Suprapubic skin (tissue), 4 donors: ENCODE measurements around the gene SLC25A22. TPM values are rescaled to one million over a fixed set of nuclear protein-coding genes. Genes with fewer than 3 reads are reported as not detected.
A peak's percentile ranks its signal among the peaks of the same experiment; 100 is the strongest.

Experiments used
- DNase-seq, 2 donors: peaks; one replicate each; pipeline ENCODE4 v3.0.0-alpha.2; 2019; ENCODE audit warnings: low spot score in 2 of 2
- H3K27ac ChIP-seq: fragments of 200-600 bp; sonication (generic); one replicate; pipeline ENCODE4 v1.5.1; 2019
- H3K27me3 ChIP-seq: fragments of 200-600 bp; sonication (generic); one replicate; pipeline ENCODE4 v1.5.1; 2019
- H3K36me3 ChIP-seq: fragments of 200-600 bp; sonication (generic); one replicate; pipeline ENCODE4 v1.5.1; 2019
- H3K4me1 ChIP-seq: fragments of 200-600 bp; sonication (generic); one replicate; pipeline ENCODE4 v1.5.1; 2019
- H3K4me3 ChIP-seq: fragments of 200-600 bp; sonication (generic); one replicate; pipeline ENCODE4 v1.5.1; 2019; ENCODE audit warnings: mild to moderate bottlenecking
- H3K9me3 ChIP-seq: fragments of 200-600 bp; sonication (generic); one replicate; pipeline ENCODE4 v1.5.1; 2019
- CTCF ChIP-seq, 2 donors: fragments of 200-600 bp in 1 of 2; fragments of 450-650 bp in 1 of 2; sonication (generic) in 1 of 2; IDR thresholded peaks; one replicate each; pipeline ENCODE4 v1.5.1; 2016 to 2019; ENCODE audit warnings: antibody characterized with exemption in 2 of 2, mild to moderate bottlenecking in 1 of 2, moderate library complexity in 1 of 2
- EP300 ChIP-seq: sonication (generic); formaldehyde crosslinking; IDR thresholded peaks from one replicate; pipeline ENCODE4 v1.6.1; 2017; ENCODE audit warnings: antibody characterized with exemption
- POLR2A ChIP-seq, 2 donors: fragments of 450-650 bp; IDR thresholded peaks; one replicate each; pipeline ENCODE4 v1.6.1; 2017; ENCODE audit warnings: antibody characterized with exemption in 2 of 2, mild to moderate bottlenecking in 2 of 2, moderate library complexity in 2 of 2
- POLR2AphosphoS5 ChIP-seq, 3 donors: sonication (generic); formaldehyde crosslinking; IDR thresholded peaks; one replicate each; pipeline ENCODE4 v1.6.1; 2017; ENCODE audit warnings: antibody characterized with exemption in 3 of 3
- WGBS: methylation state at CpG from one replicate; pipeline ENCODE4 v1.1.5; 2018; 5-methylcytosine and 5-hydroxymethylcytosine counted together
- total RNA-seq, 4 donors: library from RNA; depleted of rRNA; stranded (reverse); fragments of >200 nt; gene quantifications; one replicate each; pipeline ENCODE4 v1.1.0, GENCODE V29; 2016

Gene SLC25A22
- total RNA-seq, 4 donors from 2014 or later, result 11.2 to 14.7 (median 13.7) TPM

- Histone ChIP-seq H3K27ac (no peak overlapping the region), H3K4me3 (peak overlapping the region; percentile 45), H3K4me1 (peaks cover 90% of the 10 kb centered on the region), H3K27me3 (peaks cover 13% of the 10 kb centered on the region), H3K36me3 (peaks cover under 1% of the 10 kb centered on the region), H3K9me3 (no peaks in the 10 kb centered on the region)
- 13% methylated on average over 25 of the region's 78 CpGs for WGBS
- DNase-seq, result no peak
- TF ChIP-seq CTCF (IDR thresholded peaks at IDR 0.05) (no peak), EP300 (no peak), POLR2AphosphoS5 (IDR thresholded peaks at IDR 0.05) (no peak), POLR2A (IDR thresholded peaks at IDR 0.05) (no peak)
These were observed 32.4 kb upstream of the SLC25A22 start for GRCh38 chr11:830295-831117.

- H3K4me1 ChIP-seq, result peaks cover 90% of the 10 kb centered on the region
- TF ChIP-seq POLR2AphosphoS5 (IDR thresholded peaks at IDR 0.05) (no peak), POLR2A (IDR thresholded peaks at IDR 0.05) (no peak), CTCF (IDR thresholded peaks at IDR 0.05) (no peak), EP300 (no peak)
- 0% methylated on average over 1 of the region's 39 CpGs for WGBS
- H3K9me3 ChIP-seq, result no peaks in the 10 kb centered on the region
- no peak for DNase-seq
- H3K36me3 ChIP-seq, result peaks cover 7% of the 10 kb centered on the region
- peak overlapping the region; percentile 43 for H3K27ac ChIP-seq
- H3K27me3 ChIP-seq, result peaks cover 13% of the 10 kb centered on the region
- H3K4me3 ChIP-seq, result peak overlapping the region; percentile 45
These were observed 31.8 kb upstream of the SLC25A22 start for GRCh38 chr11:829847-830294.

- no peak for DNase-seq
- WGBS, result 26% methylated on average over 10 of the region's 40 CpGs
- Histone ChIP-seq H3K36me3 (peaks cover 13% of the 10 kb centered on the region), H3K9me3 (no peaks in the 10 kb centered on the region), H3K27ac (peak overlapping the region; percentile 43), H3K4me1 (peaks cover 88% of the 10 kb centered on the region), H3K27me3 (peaks cover 13% of the 10 kb centered on the region), H3K4me3 (peak overlapping the region; percentile 45)
- TF ChIP-seq CTCF (IDR thresholded peaks at IDR 0.05) (no peak), POLR2A (IDR thresholded peaks at IDR 0.05) (no peak), EP300 (no peak), POLR2AphosphoS5 (IDR thresholded peaks at IDR 0.05) (no peak)
These were observed 31.2 kb upstream of the SLC25A22 start for GRCh38 chr11:829176-829846.

GRCh38 chr11:828506-829175 is 30.6 kb upstream of the SLC25A22 start:
- H3K4me3 ChIP-seq, result peak overlapping the region; percentile 45

GRCh38 chr11:827897-828192 is 29.8 kb upstream of the SLC25A22 start, which contains the start of gene CRACR2B:
CRACR2B (plus strand) TSS chr11:827919; CDS start chr11:828608, 689 bp downstream.
- TF ChIP-seq CTCF (IDR thresholded peaks at IDR 0.05) (no peak), POLR2AphosphoS5 (IDR thresholded peaks at IDR 0.05) (no peak), POLR2A (IDR thresholded peaks at IDR 0.05) (no peak), EP300 (no peak)
- H3K36me3 ChIP-seq, result peaks cover 27% of the 10 kb centered on the region
- 39% methylated on average over 2 of the region's 5 CpGs for WGBS
- peaks cover 75% of the 10 kb centered on the region for H3K4me1 ChIP-seq
- no peaks in the 10 kb centered on the region for H3K9me3 ChIP-seq
- DNase-seq, result no peak
- peak within 1 kb of the TSS; percentile 66 for H3K27ac ChIP-seq
- peaks cover 13% of the 10 kb centered on the region for H3K27me3 ChIP-seq
- H3K4me3 ChIP-seq, result peak within 1 kb of the TSS; percentile 53

More at GRCh38 chr11:828506-829175, 30.6 kb upstream of the SLC25A22 start:
- TF ChIP-seq EP300 (no peak), POLR2AphosphoS5 (IDR thresholded peaks at IDR 0.05) (no peak)
- H3K9me3 ChIP-seq, result no peaks in the 10 kb centered on the region
- H3K4me1 ChIP-seq, result peaks cover 82% of the 10 kb centered on the region
- WGBS, result 100% methylated on average over 6 of the region's 21 CpGs
- peaks cover 19% of the 10 kb centered on the region for H3K36me3 ChIP-seq
- peak overlapping the region; percentile 43 for H3K27ac ChIP-seq
- peaks cover 13% of the 10 kb centered on the region for H3K27me3 ChIP-seq
- no peak for DNase-seq
